SJCRH30 (cell line): ENCODE results near the gene RFX2. TPM values are rescaled to one million over a fixed set of nuclear protein-coding genes. Genes with fewer than 3 reads are reported as not detected.
"Not testable (repeated sequence)": the region's sequence is repeated elsewhere in the genome, so short reads cannot be mapped to it uniquely, and the experiment has no call there.

Experiments
- DNase-seq, 2 experiments: peaks; one replicate each; pipeline ENCODE4 v3.0.0-alpha.2; 2015 to 2020
- H3K27ac ChIP-seq: fragments of 250-450 bp; sonication (Bioruptor Pico); 2 replicates; pipeline ENCODE4 v1.5.1; 2020; ENCODE audit warnings: mild to moderate bottlenecking, moderate library complexity
- H3K27me3 ChIP-seq: fragments of 250-450 bp; sonication (Bioruptor Pico); 2 replicates; pipeline ENCODE4 v1.5.1; 2020; ENCODE audit warnings: mild to moderate bottlenecking, moderate library complexity
- H3K36me3 ChIP-seq: fragments of 250-450 bp; sonication (Bioruptor Pico); 2 replicates; pipeline ENCODE4 v1.5.1; 2020; ENCODE audit warnings: mild to moderate bottlenecking, moderate library complexity
- H3K4me1 ChIP-seq: fragments of 250-450 bp; sonication (Bioruptor Pico); 2 replicates; pipeline ENCODE4 v1.5.1; 2020; ENCODE audit warnings: mild to moderate bottlenecking, moderate library complexity
- H3K4me3 ChIP-seq: fragments of 250-450 bp; sonication (Bioruptor Pico); 2 replicates; pipeline ENCODE4 v1.5.1; 2020; ENCODE audit warnings: mild to moderate bottlenecking, moderate library complexity
- H3K9me3 ChIP-seq: fragments of 250-450 bp; sonication (Bioruptor Pico); replicated peaks from 2 replicates; pipeline ENCODE4 v1.5.1; 2020; ENCODE audit warnings: mild to moderate bottlenecking, moderate library complexity
- total RNA-seq: library from RNA; depleted of rRNA; stranded (reverse); fragments of >200 nt; shearing (Covaris generic); gene quantifications from 2 replicates; pipeline ENCODE4 v1.2.3, GENCODE V29; 2014

Gene RFX2
- total RNA-seq, 1 experiment from 2014 or later: 5.7 TPM

- H3K9me3 ChIP-seq: no peaks in the 10 kb centered on the region
- no peak overlapping the region for H3K27ac ChIP-seq
- DNase-seq: no peak
- H3K36me3 ChIP-seq: no peaks in the 10 kb centered on the region
- no peak overlapping the region for H3K4me3 ChIP-seq
- no peaks in the 10 kb centered on the region for H3K27me3 ChIP-seq
- no peaks in the 10 kb centered on the region for H3K4me1 ChIP-seq
Observed at GRCh38 chr19:6073858-6074708, 36.2 kb downstream of the RFX2 start.

- not testable (repeated sequence) for H3K27ac ChIP-seq, H3K36me3 ChIP-seq, H3K4me3 ChIP-seq, H3K27me3 ChIP-seq, H3K4me1 ChIP-seq, DNase-seq, H3K9me3 ChIP-seq
Observed at GRCh38 chr19:6073233-6073632, 37.1 kb downstream of the RFX2 start.

- Histone ChIP-seq H3K4me3 (no peak overlapping the region), H3K4me1 (no peaks in the 10 kb centered on the region), H3K9me3 (no peaks in the 10 kb centered on the region), H3K27me3 (no peaks in the 10 kb centered on the region), H3K27ac (no peak overlapping the region), H3K36me3 (no peaks in the 10 kb centered on the region)
- no peak for DNase-seq
Observed at GRCh38 chr19:6071875-6072274, 38.4 kb downstream of the RFX2 start.

- no peaks in the 10 kb centered on the region for H3K27me3 ChIP-seq
- H3K4me3 ChIP-seq: no peak overlapping the region
- H3K27ac ChIP-seq: no peak overlapping the region
- no peak for DNase-seq
- H3K4me1 ChIP-seq: no peaks in the 10 kb centered on the region
- H3K9me3 ChIP-seq: no peaks in the 10 kb centered on the region
- no peaks in the 10 kb centered on the region for H3K36me3 ChIP-seq
Observed at GRCh38 chr19:6070720-6071485, 39.4 kb downstream of the RFX2 start.

- no peak for DNase-seq
- H3K36me3 ChIP-seq: no peaks in the 10 kb centered on the region
- no peak overlapping the region for H3K4me3 ChIP-seq
- no peaks in the 10 kb centered on the region for H3K4me1 ChIP-seq
- no peaks in the 10 kb centered on the region for H3K27me3 ChIP-seq
- H3K9me3 ChIP-seq: no peaks in the 10 kb centered on the region
- no peak overlapping the region for H3K27ac ChIP-seq
Observed at GRCh38 chr19:6070207-6070681, 40.1 kb downstream of the RFX2 start.

- no peak for DNase-seq
Observed at GRCh38 chr19:6069268-6069791, 41.0 kb downstream of the RFX2 start.

GRCh38 chr19:6068711-6069110, 41.6 kb downstream of the RFX2 start:
- no peak overlapping the region for H3K4me3 ChIP-seq
- no peak overlapping the region for H3K27ac ChIP-seq
- DNase-seq: no peak
- no peaks in the 10 kb centered on the region for H3K4me1 ChIP-seq
- H3K27me3 ChIP-seq: no peaks in the 10 kb centered on the region
- no peaks in the 10 kb centered on the region for H3K9me3 ChIP-seq
- H3K36me3 ChIP-seq: no peaks in the 10 kb centered on the region

More at GRCh38 chr19:6069268-6069791, 41.0 kb downstream of the RFX2 start:
- Histone ChIP-seq H3K4me3 (no peak overlapping the region), H3K36me3 (no peaks in the 10 kb centered on the region), H3K27me3 (no peaks in the 10 kb centered on the region), H3K27ac (no peak overlapping the region), H3K9me3 (no peaks in the 10 kb centered on the region), H3K4me1 (no peaks in the 10 kb centered on the region)

- DNase-seq: no peak
- Histone ChIP-seq H3K27ac (no peak overlapping the region), H3K9me3 (no peaks in the 10 kb centered on the region), H3K36me3 (no peaks in the 10 kb centered on the region), H3K4me3 (no peak overlapping the region), H3K27me3 (no peaks in the 10 kb centered on the region), H3K4me1 (no peaks in the 10 kb centered on the region)
Observed at GRCh38 chr19:6067975-6068374, 42.3 kb downstream of the RFX2 start.

- no peak overlapping the region for H3K27ac ChIP-seq
- H3K9me3 ChIP-seq: no peaks in the 10 kb centered on the region
- H3K4me1 ChIP-seq: no peaks in the 10 kb centered on the region
Observed at GRCh38 chr19:6066661-6067646, 43.3 kb downstream of the RFX2 start.

GRCh38 chr19:6065685-6066374, 44.5 kb downstream of the RFX2 start:
- Histone ChIP-seq H3K27me3 (no peaks in the 10 kb centered on the region), H3K4me3 (no peak overlapping the region), H3K4me1 (0 out of 2 replicates have a peak, but pooled peaks cover 3% of the 10 kb centered on the region), H3K27ac (no peak overlapping the region), H3K9me3 (no peaks in the 10 kb centered on the region), H3K36me3 (no peaks in the 10 kb centered on the region)
- DNase-seq: no peak

More at GRCh38 chr19:6066661-6067646, 43.3 kb downstream of the RFX2 start:
- peak; percentile 50 for DNase-seq
- Histone ChIP-seq H3K4me3 (no peak overlapping the region), H3K27me3 (no peaks in the 10 kb centered on the region), H3K36me3 (no peaks in the 10 kb centered on the region)

GRCh38 chr19:6064336-6065073, 45.8 kb downstream of the RFX2 start:
- no peaks in the 10 kb centered on the region for H3K9me3 ChIP-seq
- H3K27ac ChIP-seq: no peak overlapping the region
- H3K27me3 ChIP-seq: no peaks in the 10 kb centered on the region
- H3K4me3 ChIP-seq: no peak overlapping the region
- no peak for DNase-seq
- no peaks in the 10 kb centered on the region for H3K36me3 ChIP-seq
- 0 out of 2 replicates have a peak, but pooled peaks cover 3% of the 10 kb centered on the region for H3K4me1 ChIP-seq

- no peaks in the 10 kb centered on the region for H3K27me3 ChIP-seq
- 0 out of 2 replicates have a peak, but pooled peaks cover 3% of the 10 kb centered on the region for H3K4me1 ChIP-seq
- DNase-seq: no peak
- no peaks in the 10 kb centered on the region for H3K36me3 ChIP-seq
- no peaks in the 10 kb centered on the region for H3K9me3 ChIP-seq
- no peak overlapping the region for H3K27ac ChIP-seq
- no peak overlapping the region for H3K4me3 ChIP-seq
Observed at GRCh38 chr19:6063576-6064335, 46.5 kb downstream of the RFX2 start.
